HCT116 (cell line): ENCODE results near the gene CAP1.

Experiments used
- EZH2 ChIP-seq: fragments of 200-600 bp; sonication (generic); IDR thresholded peaks from 2 replicates; pipeline ENCODE4 v1.6.1; 2017; ENCODE audit warnings: antibody characterized with exemption, mixed run types
- JUND ChIP-seq: IDR thresholded peaks from 2 replicates; pipeline ENCODE4 v1.6.1; 2012
- POLR2A ChIP-seq: IDR thresholded peaks from 2 replicates; pipeline ENCODE4 v1.7.0; 2011; ENCODE audit warnings: borderline replicate concordance; ENCODE audit not compliant: insufficient read depth, insufficient read length; ENCODE audit errors: extremely low read depth
- POLR2AphosphoS5 ChIP-seq: IDR thresholded peaks from 2 replicates; pipeline ENCODE4 v1.6.1; 2011; ENCODE audit warnings: mild to moderate bottlenecking, low read depth, low read length, moderate library complexity
- RAD21 ChIP-seq: IDR thresholded peaks from 2 replicates; pipeline ENCODE4 v1.6.1; 2012; ENCODE audit warnings: low read depth, mild to moderate bottlenecking
- TF ChIP-seq, protein P1 (sequence below), 3 experiments: fragments of 200-600 bp in 1 of 3; sonication (generic) in 1 of 3; IDR thresholded peaks in 2 of 3; conservative IDR thresholded peaks in 1 of 3; 2 replicates each; pipeline ENCODE4 v1.5.1; 2012 to 2017; ENCODE audit warnings: low read depth in 2 of 3, low read length in 2 of 3, antibody characterized with exemption in 1 of 3, borderline replicate concordance in 1 of 3, control low read depth in 1 of 3, mild to moderate bottlenecking in 1 of 3, mixed read lengths in 1 of 3, mixed run types in 1 of 3, moderate library complexity in 1 of 3; ENCODE audit not compliant: insufficient read depth in 1 of 3

DNA sequence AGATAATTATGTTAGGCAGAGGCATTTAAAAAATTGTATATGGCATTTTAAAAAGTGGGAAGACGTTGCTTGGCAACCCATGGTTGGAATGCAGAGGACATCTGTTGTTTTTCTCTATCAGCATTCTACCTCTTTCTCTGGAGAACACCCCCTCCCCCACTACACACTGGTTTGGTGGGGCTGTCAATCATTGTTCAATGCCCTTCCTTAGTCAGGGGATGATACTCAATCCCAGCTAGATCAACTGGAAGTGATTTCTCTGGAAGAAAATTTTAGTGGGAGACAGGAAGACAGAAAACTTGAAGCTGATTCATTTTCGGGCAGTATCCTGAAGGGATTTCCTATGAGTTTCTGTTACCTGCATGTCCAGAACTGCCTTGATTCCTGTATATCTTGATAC lies 35.7 kb upstream of the CAP1 start:
- TF ChIP-seq, protein P1, sequence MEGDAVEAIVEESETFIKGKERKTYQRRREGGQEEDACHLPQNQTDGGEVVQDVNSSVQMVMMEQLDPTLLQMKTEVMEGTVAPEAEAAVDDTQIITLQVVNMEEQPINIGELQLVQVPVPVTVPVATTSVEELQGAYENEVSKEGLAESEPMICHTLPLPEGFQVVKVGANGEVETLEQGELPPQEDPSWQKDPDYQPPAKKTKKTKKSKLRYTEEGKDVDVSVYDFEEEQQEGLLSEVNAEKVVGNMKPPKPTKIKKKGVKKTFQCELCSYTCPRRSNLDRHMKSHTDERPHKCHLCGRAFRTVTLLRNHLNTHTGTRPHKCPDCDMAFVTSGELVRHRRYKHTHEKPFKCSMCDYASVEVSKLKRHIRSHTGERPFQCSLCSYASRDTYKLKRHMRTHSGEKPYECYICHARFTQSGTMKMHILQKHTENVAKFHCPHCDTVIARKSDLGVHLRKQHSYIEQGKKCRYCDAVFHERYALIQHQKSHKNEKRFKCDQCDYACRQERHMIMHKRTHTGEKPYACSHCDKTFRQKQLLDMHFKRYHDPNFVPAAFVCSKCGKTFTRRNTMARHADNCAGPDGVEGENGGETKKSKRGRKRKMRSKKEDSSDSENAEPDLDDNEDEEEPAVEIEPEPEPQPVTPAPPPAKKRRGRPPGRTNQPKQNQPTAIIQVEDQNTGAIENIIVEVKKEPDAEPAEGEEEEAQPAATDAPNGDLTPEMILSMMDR (IDR thresholded peaks at IDR 0.05 in 2 of 3, conservative IDR thresholded peaks at IDR 0.05 in 1 of 3; ENCODE audit: borderline replicate concordance in 1 of 3, insufficient read depth in 1 of 3, low read depth in 2 of 3, low read length in 2 of 3) = no peak
- no peak for TF ChIP-seq POLR2AphosphoS5
- TF ChIP-seq JUND = no peak
- TF ChIP-seq RAD21 = no peak
- no peak for TF ChIP-seq EZH2
- no peak for TF ChIP-seq POLR2A
